AG10803 (cell line): Measurements from ENCODE around the gene OCLN.

Experiments
- DNase-seq: peaks from one replicate; pipeline ENCODE4 v3.0.0; 2010; ENCODE audit warnings: low read depth
- H3K4me3 ChIP-seq: 2 replicates; pipeline ENCODE4 v1.5.1; 2011; ENCODE audit warnings: mild to moderate bottlenecking, low read length, control low read depth
- TF ChIP-seq, protein P1 (sequence below): conservative IDR thresholded peaks from 2 replicates; pipeline ENCODE4 v1.5.1; 2011; ENCODE audit warnings: mild to moderate bottlenecking, low read length, control low read depth, inconsistent platforms

Gene OCLN

DNA sequence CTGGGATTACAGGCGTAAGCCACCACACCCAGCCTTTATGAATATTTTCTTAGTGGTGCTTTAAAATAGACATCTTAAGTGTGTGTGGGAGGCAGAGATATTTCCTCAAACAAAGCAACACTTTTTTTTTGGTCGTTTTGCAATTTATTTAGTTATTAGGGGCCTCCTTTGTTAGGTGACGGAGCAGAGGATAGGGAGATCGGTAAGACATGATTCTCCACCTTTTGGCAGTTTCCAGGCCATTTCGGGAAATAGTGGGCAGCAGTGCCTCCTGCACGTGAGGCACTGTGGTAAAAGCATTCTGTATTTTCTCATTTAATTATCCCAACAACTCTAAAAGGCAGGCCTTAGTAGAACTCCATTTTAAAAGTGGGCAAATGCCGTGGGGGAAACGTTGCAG lies 1.9 kb downstream of the OCLN start:
- no peak for DNase-seq
- TF ChIP-seq, protein P1, sequence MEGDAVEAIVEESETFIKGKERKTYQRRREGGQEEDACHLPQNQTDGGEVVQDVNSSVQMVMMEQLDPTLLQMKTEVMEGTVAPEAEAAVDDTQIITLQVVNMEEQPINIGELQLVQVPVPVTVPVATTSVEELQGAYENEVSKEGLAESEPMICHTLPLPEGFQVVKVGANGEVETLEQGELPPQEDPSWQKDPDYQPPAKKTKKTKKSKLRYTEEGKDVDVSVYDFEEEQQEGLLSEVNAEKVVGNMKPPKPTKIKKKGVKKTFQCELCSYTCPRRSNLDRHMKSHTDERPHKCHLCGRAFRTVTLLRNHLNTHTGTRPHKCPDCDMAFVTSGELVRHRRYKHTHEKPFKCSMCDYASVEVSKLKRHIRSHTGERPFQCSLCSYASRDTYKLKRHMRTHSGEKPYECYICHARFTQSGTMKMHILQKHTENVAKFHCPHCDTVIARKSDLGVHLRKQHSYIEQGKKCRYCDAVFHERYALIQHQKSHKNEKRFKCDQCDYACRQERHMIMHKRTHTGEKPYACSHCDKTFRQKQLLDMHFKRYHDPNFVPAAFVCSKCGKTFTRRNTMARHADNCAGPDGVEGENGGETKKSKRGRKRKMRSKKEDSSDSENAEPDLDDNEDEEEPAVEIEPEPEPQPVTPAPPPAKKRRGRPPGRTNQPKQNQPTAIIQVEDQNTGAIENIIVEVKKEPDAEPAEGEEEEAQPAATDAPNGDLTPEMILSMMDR, result no peak
- H3K4me3 ChIP-seq, result no peak overlapping the region

DNA sequence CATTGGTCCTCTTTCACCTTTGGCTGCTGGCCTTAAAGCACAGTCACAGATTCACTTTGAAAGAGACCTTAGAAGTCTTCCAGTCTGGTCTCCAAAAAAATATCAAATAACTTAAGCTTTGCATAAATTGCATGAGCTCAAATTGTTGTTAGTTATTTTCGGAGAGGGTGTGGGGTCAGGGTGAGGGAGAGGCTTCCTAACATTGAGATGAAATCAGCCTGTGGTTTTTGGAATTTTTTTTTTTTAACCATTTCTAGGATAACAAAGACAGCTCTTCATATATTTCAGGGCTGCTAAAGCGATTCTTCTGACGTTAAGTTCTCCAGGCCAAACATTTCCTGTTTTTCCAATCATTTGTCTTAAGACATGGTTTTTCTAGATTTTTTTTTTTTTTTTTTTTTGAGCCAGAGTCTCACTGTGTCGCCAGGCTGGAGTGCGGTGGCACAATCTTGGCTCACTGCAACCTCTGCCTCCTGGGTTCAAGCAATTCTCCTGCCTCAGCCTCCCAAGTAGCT lies 4.5 kb downstream of the OCLN start:
- TF ChIP-seq, protein P1, result no peak
- H3K4me3 ChIP-seq, result no peak overlapping the region
- DNase-seq, result no peak

DNA sequence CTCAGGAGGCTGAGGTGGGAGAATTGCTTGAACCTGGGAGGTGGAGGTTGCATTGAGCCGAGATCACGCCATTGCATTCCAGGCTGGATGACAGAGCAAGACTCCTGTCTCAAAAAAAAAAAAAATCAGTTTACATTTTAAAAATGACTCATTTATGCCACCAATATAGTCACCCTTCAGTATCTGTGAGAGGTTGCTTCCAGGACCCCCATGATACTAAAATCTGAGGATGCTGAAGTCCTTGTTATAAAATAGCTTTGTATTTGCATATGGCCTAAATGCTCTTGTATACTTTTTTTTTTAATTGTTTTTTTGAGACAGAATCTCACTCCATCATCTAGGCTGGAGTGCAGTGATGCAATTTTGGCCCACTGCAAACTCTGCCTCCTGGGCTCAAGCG lies 5.8 kb downstream of the OCLN start:
- no peak for DNase-seq

DNA sequence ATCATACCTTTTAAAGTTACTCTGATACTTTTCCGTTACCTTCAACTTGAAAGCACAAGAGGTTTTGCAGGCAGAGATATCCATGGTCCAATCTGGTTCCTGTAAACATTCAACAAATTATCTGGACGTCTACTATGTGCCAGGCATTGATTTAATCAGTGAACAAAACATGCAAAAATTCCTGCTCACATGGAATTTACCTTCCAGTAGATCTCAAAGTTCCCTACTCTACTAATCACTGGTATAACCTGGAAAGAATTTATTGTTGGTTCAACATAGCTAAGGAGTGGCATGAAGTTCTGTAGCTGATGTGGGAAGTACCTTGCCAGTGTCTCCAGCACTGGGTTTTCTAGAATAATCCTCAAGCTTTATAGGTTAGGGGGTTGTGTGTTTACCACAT lies 9.8 kb downstream of the OCLN start:
- no peak for DNase-seq
- no peak overlapping the region for H3K4me3 ChIP-seq
- TF ChIP-seq, protein P1, result no peak

More for the DNA sequence above, 5.8 kb downstream of the OCLN start:
- H3K4me3 ChIP-seq, result no peak overlapping the region
- TF ChIP-seq, protein P1, result no peak

DNA sequence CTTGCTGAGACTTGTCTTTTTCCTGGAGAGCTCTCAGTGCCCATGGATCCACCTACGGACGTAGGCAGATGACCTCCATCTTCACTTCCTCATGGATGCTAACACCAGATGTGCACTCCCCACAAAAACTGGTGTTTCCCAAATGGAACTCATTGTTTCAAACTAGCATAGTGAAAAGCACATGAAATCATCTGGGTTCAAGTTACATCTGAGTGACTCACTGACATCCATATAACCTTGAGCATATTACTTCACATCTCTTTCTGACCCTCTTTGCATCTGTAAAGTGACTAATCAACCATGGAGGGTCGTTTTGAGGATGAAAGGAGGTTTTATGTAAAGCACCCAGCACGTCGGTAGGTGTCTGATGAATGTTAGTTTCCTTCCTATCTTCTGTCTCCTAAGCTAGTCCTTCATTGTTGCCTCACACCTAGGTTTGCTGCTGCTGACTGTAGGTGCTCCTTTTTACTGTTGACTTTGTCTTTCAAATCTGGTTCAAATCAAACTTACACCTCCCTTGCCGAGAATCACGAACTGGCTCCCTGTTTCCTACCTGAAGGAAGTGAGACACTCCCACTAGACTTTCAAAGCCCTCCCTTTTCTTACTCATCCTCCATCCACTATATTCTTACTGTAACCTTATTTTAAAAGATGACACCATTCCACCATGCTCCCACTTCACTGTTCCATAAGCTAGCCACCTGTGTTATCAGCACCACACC lies 10.3 kb downstream of the OCLN start:
- peak; percentile 70 for DNase-seq
- no peak overlapping the region for H3K4me3 ChIP-seq
- TF ChIP-seq, protein P1, result no peak

DNA sequence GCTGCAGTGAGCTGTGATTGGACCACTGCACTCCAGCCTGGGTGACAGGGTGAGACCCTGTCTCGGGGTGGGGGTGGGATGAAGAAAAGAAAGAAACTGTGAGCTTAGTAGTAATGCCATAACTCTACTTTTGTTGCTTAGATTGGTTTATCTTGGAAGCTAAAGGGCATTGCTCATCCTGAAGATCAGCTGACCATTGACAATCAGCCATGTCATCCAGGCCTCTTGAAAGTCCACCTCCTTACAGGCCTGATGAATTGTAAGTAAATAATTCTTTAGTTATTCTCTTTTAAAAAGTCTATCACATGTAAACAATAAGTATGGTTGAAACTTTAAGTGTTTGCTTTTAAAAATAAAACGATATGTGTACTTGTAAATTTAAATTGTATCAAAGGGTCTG lies 11.4 kb downstream of the OCLN start:
- no peak for DNase-seq
- TF ChIP-seq, protein P1, result no peak
- no peak overlapping the region for H3K4me3 ChIP-seq

DNA sequence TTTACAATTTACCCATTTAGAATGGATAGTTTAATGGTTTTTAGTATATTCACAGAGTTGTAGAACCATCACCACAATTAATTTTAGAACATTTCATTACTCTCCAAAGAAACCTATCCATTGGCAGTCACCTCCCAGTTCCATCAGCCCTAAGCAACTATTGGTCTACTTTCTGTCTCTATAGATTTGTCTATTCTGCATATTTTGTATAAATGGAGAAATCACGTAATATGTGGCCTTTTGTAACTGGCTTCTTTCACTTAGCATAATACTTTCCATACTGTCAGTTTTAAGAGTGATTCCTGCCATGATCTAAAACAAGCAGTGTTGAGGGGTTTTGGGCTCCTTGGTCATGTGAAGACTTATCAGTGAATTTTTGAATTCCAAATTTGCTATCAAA lies 12.7 kb downstream of the OCLN start:
- H3K4me3 ChIP-seq, result no peak overlapping the region
- DNase-seq, result no peak
- TF ChIP-seq, protein P1, result no peak
